IMR-90 (cell line): ENCODE data around the gene DNASE1L1.

Experiments used
- BHLHE40 ChIP-seq: fragments of 150-350 bp; IDR thresholded peaks from 2 replicates; pipeline ENCODE4 v1.6.1; 2016; ENCODE audit warnings: mild to moderate bottlenecking, low read depth, low read length
- CEBPB ChIP-seq: IDR thresholded peaks from 2 replicates; pipeline ENCODE4 v1.6.1; 2012; ENCODE audit warnings: low read depth, low read length, improper control_type of control experiment
- CTCF ChIP-seq: conservative IDR thresholded peaks from 2 replicates; pipeline ENCODE4 v1.5.1; 2012; ENCODE audit warnings: mild to moderate bottlenecking, low read depth, low read length, improper control_type of control experiment
- ELK1 ChIP-seq: fragments of 150-350 bp; IDR thresholded peaks from 2 replicates; pipeline ENCODE4 v1.6.1; 2016; ENCODE audit warnings: low read depth, mild to moderate bottlenecking, low read length, moderate library complexity, borderline replicate concordance
- FOS ChIP-seq: fragments of 150-350 bp; IDR thresholded peaks from 2 replicates; pipeline ENCODE4 v1.6.1; 2016; ENCODE audit warnings: low read depth, low read length
- MAFK ChIP-seq: IDR thresholded peaks from 2 replicates; pipeline ENCODE4 v1.6.1; 2012; ENCODE audit warnings: low read depth, low read length, improper control_type of control experiment
- MAZ ChIP-seq: IDR thresholded peaks from 2 replicates; pipeline ENCODE4 v1.6.1; 2012; ENCODE audit warnings: low read depth, mild to moderate bottlenecking, low read length, improper control_type of control experiment, moderate library complexity, borderline replicate concordance
- POLR2A ChIP-seq: IDR thresholded peaks from 2 replicates; pipeline ENCODE4 v1.6.1; 2012; ENCODE audit warnings: mild to moderate bottlenecking, low read depth, low read length
- RAD21 ChIP-seq: IDR thresholded peaks from 2 replicates; pipeline ENCODE4 v1.6.1; 2012; ENCODE audit warnings: low read length, improper control_type of control experiment
- RCOR1 ChIP-seq: IDR thresholded peaks from 2 replicates; pipeline ENCODE4 v1.6.1; 2012; ENCODE audit warnings: mild to moderate bottlenecking, low read length, improper control_type of control experiment; ENCODE audit not compliant: insufficient replicate concordance
- RFX5 ChIP-seq: IDR thresholded peaks from 2 replicates; pipeline ENCODE4 v1.8.0; 2012; ENCODE audit warnings: low read depth, mild to moderate bottlenecking, low read length, moderate library complexity
- SMC3 ChIP-seq: fragments of 150-350 bp; IDR thresholded peaks from 2 replicates; pipeline ENCODE4 v1.6.1; 2016; ENCODE audit warnings: low read depth, mild to moderate bottlenecking, antibody characterized with exemption, low read length, moderate library complexity
- USF2 ChIP-seq: fragments of 150-350 bp; IDR thresholded peaks from 2 replicates; pipeline ENCODE4 v1.6.1; 2017; ENCODE audit warnings: mild to moderate bottlenecking, antibody characterized with exemption, low read length, low read depth

GRCh38 chrX:154404625-154405192 lies 4.3 kb downstream of the DNASE1L1 start:
- TF ChIP-seq CTCF (no peak), SMC3 (no peak), POLR2A (no peak), ELK1 (no peak), RAD21 (no peak), MAZ (no peak), MAFK (no peak), RCOR1 (no peak), RFX5 (no peak), BHLHE40 (no peak), FOS (no peak), CEBPB (no peak), USF2 (no peak)
